Colonic mucosa (tissue), 4 donors: ENCODE measurements around the gene RAD51B. TPM values are rescaled to one million over a fixed set of nuclear protein-coding genes. Genes with fewer than 3 reads are reported as not detected.

ENCODE experiments used
- DNase-seq: peaks from one replicate; pipeline ENCODE4 v3.0.0-alpha.2; 2020
- H3K27ac ChIP-seq: fragments of 200-600 bp; one replicate; pipeline ENCODE4 v1.8.0; 2021
- H3K27me3 ChIP-seq: fragments of 200-600 bp; one replicate; pipeline ENCODE4 v1.8.0; 2021
- H3K36me3 ChIP-seq: fragments of 200-600 bp; one replicate; pipeline ENCODE4 v1.8.0; 2021
- H3K4me1 ChIP-seq: fragments of 200-600 bp; one replicate; pipeline ENCODE4 v1.8.0; 2021; ENCODE audit warnings: mild to moderate bottlenecking
- H3K4me3 ChIP-seq: fragments of 200-600 bp; one replicate; pipeline ENCODE4 v1.8.0; 2021
- H3K9ac ChIP-seq, 2 donors: one replicate each; pipeline ENCODE4 v1.7.0; 2013; ENCODE audit warnings: control low read depth in 2 of 2, low read depth in 2 of 2, low read length in 2 of 2
- H3K9me3 ChIP-seq: fragments of 200-600 bp; one replicate; pipeline ENCODE4 v1.8.0; 2021
- intact Hi-C: fragments of 100-400 bp; cut with DNase I; formaldehyde crosslinking; loops from one replicate; pipeline ENCODE4 v1.14.1; 2022
- total RNA-seq, 2 donors: library from RNA; stranded (reverse); fragmentation: NEBNext Ultra II Directional in 1 of 2; extraction: Animal tissue kit (Norgen Biotek cat#: 25700) in 1 of 2; gene quantifications; one replicate each; pipeline ENCODE4 v1.2.1, GENCODE V29; 2021
- TF ChIP-seq, protein P1 (sequence below): fragments of 200-600 bp; IDR thresholded peaks from one replicate; pipeline ENCODE4 v1.8.0; 2022; ENCODE audit warnings: antibody characterized with exemption, mild to moderate bottlenecking
- donor health status: healthy.
- donor health status: DM: no; HTN: no; CAD: no.
- donor health status: DM: no; HTN: no; CAD: no.

The RAD51B gene
- total RNA-seq, 2 donors from 2014 or later = 12.7 to 22.0 TPM

GRCh38 chr14:68748260-68748659 is 928.7 kb downstream of the RAD51B start:
- DNase-seq = no peak
- TF ChIP-seq, protein P1, sequence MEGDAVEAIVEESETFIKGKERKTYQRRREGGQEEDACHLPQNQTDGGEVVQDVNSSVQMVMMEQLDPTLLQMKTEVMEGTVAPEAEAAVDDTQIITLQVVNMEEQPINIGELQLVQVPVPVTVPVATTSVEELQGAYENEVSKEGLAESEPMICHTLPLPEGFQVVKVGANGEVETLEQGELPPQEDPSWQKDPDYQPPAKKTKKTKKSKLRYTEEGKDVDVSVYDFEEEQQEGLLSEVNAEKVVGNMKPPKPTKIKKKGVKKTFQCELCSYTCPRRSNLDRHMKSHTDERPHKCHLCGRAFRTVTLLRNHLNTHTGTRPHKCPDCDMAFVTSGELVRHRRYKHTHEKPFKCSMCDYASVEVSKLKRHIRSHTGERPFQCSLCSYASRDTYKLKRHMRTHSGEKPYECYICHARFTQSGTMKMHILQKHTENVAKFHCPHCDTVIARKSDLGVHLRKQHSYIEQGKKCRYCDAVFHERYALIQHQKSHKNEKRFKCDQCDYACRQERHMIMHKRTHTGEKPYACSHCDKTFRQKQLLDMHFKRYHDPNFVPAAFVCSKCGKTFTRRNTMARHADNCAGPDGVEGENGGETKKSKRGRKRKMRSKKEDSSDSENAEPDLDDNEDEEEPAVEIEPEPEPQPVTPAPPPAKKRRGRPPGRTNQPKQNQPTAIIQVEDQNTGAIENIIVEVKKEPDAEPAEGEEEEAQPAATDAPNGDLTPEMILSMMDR = no peak
- Histone ChIP-seq H3K27ac (no peak overlapping the region), H3K4me3 (no peak overlapping the region), H3K36me3 (no peaks in the 10 kb centered on the region), H3K9ac (no peak overlapping the region), H3K4me1 (no peaks in the 10 kb centered on the region), H3K9me3 (no peaks in the 10 kb centered on the region), H3K27me3 (no peaks in the 10 kb centered on the region)
- intact Hi-C loops = no loop called here

DNA sequence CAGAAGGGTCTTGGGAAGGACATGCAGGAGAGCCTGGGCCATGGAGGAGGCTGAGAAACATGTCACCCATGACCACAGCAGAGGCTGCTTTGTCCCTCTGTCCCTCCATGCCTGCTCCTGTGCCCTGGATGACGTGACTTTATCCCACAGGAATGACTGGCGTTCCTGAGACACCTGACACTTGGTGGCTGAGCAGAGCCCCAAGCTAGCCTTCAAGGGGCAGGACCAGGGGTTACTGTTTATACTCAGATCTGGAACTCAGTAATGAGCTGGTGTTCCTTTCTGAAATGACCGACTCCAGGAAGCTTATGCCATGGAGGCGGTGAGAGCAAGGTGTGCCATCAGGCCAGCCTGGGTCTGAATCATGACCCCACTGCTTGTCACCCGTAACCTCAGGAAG is 929.1 kb downstream of the RAD51B start:
- Histone ChIP-seq H3K27me3 (no peaks in the 10 kb centered on the region), H3K9ac (no peak overlapping the region), H3K4me3 (no peak overlapping the region), H3K27ac (no peak overlapping the region), H3K36me3 (no peaks in the 10 kb centered on the region), H3K4me1 (no peaks in the 10 kb centered on the region), H3K9me3 (no peaks in the 10 kb centered on the region)
- DNase-seq = no peak
- intact Hi-C loops = no loop called here
- TF ChIP-seq, protein P1 = no peak

DNA sequence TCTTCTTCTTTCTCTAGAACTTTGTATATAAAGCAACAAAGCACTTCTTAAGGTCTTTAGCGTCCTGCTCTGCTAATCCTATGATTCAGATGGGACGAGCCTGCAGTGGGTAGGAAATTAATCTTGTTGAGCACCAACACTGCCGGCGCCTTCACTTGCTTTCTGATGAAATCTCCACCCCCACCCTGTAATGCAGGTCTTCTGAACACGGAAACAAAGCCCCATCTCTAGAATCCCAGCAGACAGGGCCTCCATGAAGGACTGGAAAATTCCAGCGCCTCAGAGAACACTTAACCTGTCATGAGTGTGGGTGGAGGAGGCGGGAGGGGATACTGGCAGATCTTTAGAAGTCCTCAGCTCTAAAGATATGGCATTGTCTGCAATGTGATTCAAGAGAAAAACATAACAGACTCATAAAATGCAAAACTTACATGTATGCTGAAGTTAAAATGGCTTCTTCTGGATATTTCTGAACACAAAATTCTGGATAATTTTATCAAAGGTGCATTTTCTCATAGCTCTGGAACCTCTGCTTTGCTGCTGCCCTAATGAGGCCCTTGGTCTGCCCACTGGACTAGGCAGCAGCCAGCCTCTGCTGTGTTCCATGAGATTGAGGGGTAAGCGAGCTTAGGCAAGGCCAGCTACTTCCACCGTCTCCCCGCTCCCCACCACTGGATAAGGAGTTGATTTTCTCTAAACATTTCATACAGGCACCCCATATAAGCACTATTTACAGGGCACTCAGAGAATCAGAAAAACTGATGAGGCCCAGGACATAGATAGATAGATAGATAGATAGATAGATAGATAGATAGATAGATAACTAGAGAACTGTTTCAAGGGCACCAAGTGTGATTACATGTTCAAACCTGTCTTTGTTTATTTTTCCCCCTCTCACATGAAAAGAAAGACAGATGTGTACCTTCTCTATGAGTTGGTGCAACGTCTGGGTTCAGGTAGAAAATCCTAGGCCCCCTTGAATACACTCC is 930.2 kb downstream of the RAD51B start:
- Histone ChIP-seq H3K9ac (no peak overlapping the region), H3K27me3 (no peaks in the 10 kb centered on the region), H3K36me3 (no peaks in the 10 kb centered on the region), H3K4me3 (no peak overlapping the region), H3K27ac (no peak overlapping the region), H3K9me3 (no peaks in the 10 kb centered on the region), H3K4me1 (no peaks in the 10 kb centered on the region)
- no peak for DNase-seq
- TF ChIP-seq, protein P1 = no peak
- intact Hi-C loops = no loop called here

GRCh38 chr14:68752271-68753006 is 932.9 kb downstream of the RAD51B start:
- Histone ChIP-seq H3K27ac (no peak overlapping the region), H3K9ac (no peak overlapping the region), H3K9me3 (no peaks in the 10 kb centered on the region), H3K4me3 (no peak overlapping the region), H3K4me1 (no peaks in the 10 kb centered on the region), H3K27me3 (no peaks in the 10 kb centered on the region), H3K36me3 (no peaks in the 10 kb centered on the region)
- DNase-seq = no peak
- TF ChIP-seq, protein P1 = no peak
- intact Hi-C loops = no loop called here

DNA sequence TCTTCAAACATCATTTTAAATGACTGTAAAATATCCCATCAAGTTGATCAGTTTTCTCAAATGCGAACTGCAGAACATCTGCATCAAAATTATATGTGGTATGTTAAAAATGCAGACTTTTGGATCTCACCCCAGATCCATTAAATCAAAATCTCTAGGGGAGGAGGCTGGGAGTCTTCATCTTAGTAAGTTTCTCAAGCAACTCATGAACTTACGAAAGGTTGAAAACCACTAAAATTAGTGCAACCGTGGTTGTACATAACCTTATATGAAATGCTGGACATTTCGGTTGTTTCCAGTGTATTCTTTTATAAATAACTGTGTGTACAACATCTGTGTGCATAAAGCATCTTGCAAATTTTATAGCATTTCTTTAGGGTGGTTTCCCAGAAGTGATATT is 934.1 kb downstream of the RAD51B start:
- no peak overlapping the region for H3K9ac ChIP-seq
- H3K4me1 ChIP-seq = no peaks in the 10 kb centered on the region
- H3K27me3 ChIP-seq = no peaks in the 10 kb centered on the region
- DNase-seq = no peak
- no peak overlapping the region for H3K27ac ChIP-seq
- intact Hi-C loops = no loop called here
- H3K4me3 ChIP-seq = no peak overlapping the region
- H3K9me3 ChIP-seq = no peaks in the 10 kb centered on the region
- H3K36me3 ChIP-seq = no peaks in the 10 kb centered on the region
- TF ChIP-seq, protein P1 = no peak
